IMR-90 (cell line): ENCODE measurements around the gene STX18. TPM values are rescaled to one million over a fixed set of nuclear protein-coding genes. Genes with fewer than 3 reads are reported as not detected.

Experiments used
- ATAC-seq: fragments of 200-7000 bp; cut with Tn5 transposase; 2 replicates; pipeline ENCODE4 v1.9.1; 2020; ENCODE audit warnings: low read depth, mild to moderate bottlenecking, moderate library complexity
- BruUV-seq: library from RNA; stranded (reverse); fragments of 400-500 nt; replicated peaks from 2 replicates; lab custom pipeline; 2021; lab: Mats Ljungman, UMichigan
- CTCF ChIA-PET: fragments of 300-600 bp; formaldehyde crosslinking; extraction: SDS; loops from one replicate; lab custom pipeline; 2021; ENCODE audit warnings: antibody characterized with exemption; lab: Yijun Ruan, JAX
- POLR2A ChIA-PET: fragments of 300-600 bp; sonication (Branson Sonifier 250); formaldehyde crosslinking; loops from one replicate; lab custom pipeline; 2022; ENCODE audit warnings: antibody characterized with exemption; ENCODE audit not compliant: unreplicated experiment; lab: Charles Lee
- DNase-seq: peaks from one replicate; pipeline ENCODE4 v3.0.0; 2013
- H2AFZ ChIP-seq: replicated peaks from 2 replicates; pipeline ENCODE3; 2013; ENCODE audit warnings: low read length, mild to moderate bottlenecking; ENCODE audit not compliant: poor library complexity
- H2AK5ac ChIP-seq: 2 replicates; pipeline ENCODE4 v1.6.1; 2013; ENCODE audit warnings: low read depth, low read length, inconsistent platforms
- H2AK9ac ChIP-seq: replicated peaks from 2 replicates; pipeline ENCODE3; 2013; ENCODE audit warnings: mild to moderate bottlenecking, low read depth, low read length, moderate library complexity; ENCODE audit not compliant: poor library complexity
- H2BK120ac ChIP-seq: 2 replicates; pipeline ENCODE4 v1.6.1; 2013; ENCODE audit warnings: low read depth, low read length, inconsistent platforms
- H2BK15ac ChIP-seq: 3 replicates; pipeline ENCODE4 v1.6.1; 2013; ENCODE audit warnings: low read depth, low read length, inconsistent platforms
- H2BK20ac ChIP-seq: 2 replicates; pipeline ENCODE4 v1.6.1; 2013; ENCODE audit warnings: low read depth, mild to moderate bottlenecking, inconsistent platforms, low read length, moderate library complexity
- H2BK5ac ChIP-seq: 2 replicates; pipeline ENCODE4 v1.6.1; 2013; ENCODE audit warnings: mild to moderate bottlenecking, low read depth, low read length, inconsistent platforms; ENCODE audit not compliant: poor library complexity, severe bottlenecking
- H3K14ac ChIP-seq: replicated peaks from 2 replicates; pipeline ENCODE4 v1.6.1; 2013; ENCODE audit warnings: low read depth, low read length, inconsistent platforms
- H3K18ac ChIP-seq: 2 replicates; pipeline ENCODE4 v1.6.1; 2013; ENCODE audit warnings: low read depth, low read length, control low read depth
- H3K23ac ChIP-seq: 2 replicates; pipeline ENCODE4 v1.6.1; 2013; ENCODE audit warnings: low read depth, low read length, inconsistent platforms
- H3K27ac ChIP-seq: 2 replicates; pipeline ENCODE4 v1.5.1; 2013; ENCODE audit warnings: mild to moderate bottlenecking, control low read depth, low read length; ENCODE audit not compliant: insufficient read depth
- H3K27me3 ChIP-seq: 2 replicates; pipeline ENCODE4 v1.6.1; 2013; ENCODE audit warnings: low read length; ENCODE audit not compliant: control insufficient read depth, insufficient read depth
- H3K36me3 ChIP-seq: 2 replicates; pipeline ENCODE4 v1.6.1; 2013; ENCODE audit warnings: low read length, mixed read lengths; ENCODE audit not compliant: control insufficient read depth, insufficient read depth
- H3K4ac ChIP-seq: 2 replicates; pipeline ENCODE4 v1.6.1; 2013; ENCODE audit warnings: low read depth, low read length, inconsistent platforms
- H3K4me1 ChIP-seq: 2 replicates; pipeline ENCODE4 v1.6.1; 2013; ENCODE audit warnings: low read length, mixed read lengths; ENCODE audit not compliant: control insufficient read depth, insufficient read depth
- H3K4me2 ChIP-seq: 2 replicates; pipeline ENCODE4 v1.6.1; 2013; ENCODE audit warnings: low read depth, mild to moderate bottlenecking, control low read depth, low read length, moderate library complexity
- H3K4me3 ChIP-seq: 2 replicates; pipeline ENCODE4 v1.5.1; 2013; ENCODE audit warnings: low read depth, mild to moderate bottlenecking, control low read depth, low read length, moderate library complexity; ENCODE audit not compliant: insufficient read depth
- H3K56ac ChIP-seq: 2 replicates; pipeline ENCODE4 v1.6.1; 2013; ENCODE audit warnings: low read length, inconsistent platforms; ENCODE audit not compliant: insufficient read depth; ENCODE audit errors: extremely low read depth
- H3K79me1 ChIP-seq, 2 experiments: 2 replicates each; pipeline ENCODE4 v1.6.1; 2013; ENCODE audit warnings: low read length in 2 of 2, inconsistent platforms in 1 of 2, low read depth in 1 of 2
- H3K9ac ChIP-seq: 2 replicates; pipeline ENCODE4 v1.6.1; 2013; ENCODE audit warnings: low read depth, low read length, control low read depth
- H3K9me1 ChIP-seq: 2 replicates; pipeline ENCODE4 v1.6.1; 2013; ENCODE audit warnings: low read length, inconsistent platforms; ENCODE audit not compliant: insufficient read depth
- H3K9me3 ChIP-seq: 2 replicates; pipeline ENCODE4 v1.6.1; 2013; ENCODE audit warnings: low read length; ENCODE audit not compliant: control insufficient read depth, insufficient read depth
- H4K20me1 ChIP-seq: 2 replicates; pipeline ENCODE4 v1.6.1; 2013; ENCODE audit warnings: low read length, inconsistent platforms; ENCODE audit not compliant: insufficient read depth
- H4K5ac ChIP-seq: 2 replicates; pipeline ENCODE4 v1.6.1; 2013; ENCODE audit warnings: mild to moderate bottlenecking, low read depth, low read length, control low read depth
- H4K8ac ChIP-seq, 2 experiments: 2 replicates each; pipeline ENCODE4 v1.6.1; 2013; ENCODE audit warnings: low read depth in 2 of 2, low read length in 2 of 2, control low read depth in 1 of 2, inconsistent platforms in 1 of 2
- H4K91ac ChIP-seq: 2 replicates; pipeline ENCODE4 v1.6.1; 2013; ENCODE audit warnings: low read depth, low read length, inconsistent platforms; ENCODE audit not compliant: insufficient read depth
- BHLHE40 ChIP-seq: fragments of 150-350 bp; IDR thresholded peaks from 2 replicates; pipeline ENCODE4 v1.6.1; 2016; ENCODE audit warnings: mild to moderate bottlenecking, low read depth, low read length
- CEBPB ChIP-seq: IDR thresholded peaks from 2 replicates; pipeline ENCODE4 v1.6.1; 2012; ENCODE audit warnings: low read depth, low read length, improper control_type of control experiment
- ELK1 ChIP-seq: fragments of 150-350 bp; IDR thresholded peaks from 2 replicates; pipeline ENCODE4 v1.6.1; 2016; ENCODE audit warnings: low read depth, mild to moderate bottlenecking, low read length, moderate library complexity, borderline replicate concordance
- MAFK ChIP-seq: IDR thresholded peaks from 2 replicates; pipeline ENCODE4 v1.6.1; 2012; ENCODE audit warnings: low read depth, low read length, improper control_type of control experiment
- MAZ ChIP-seq: IDR thresholded peaks from 2 replicates; pipeline ENCODE4 v1.6.1; 2012; ENCODE audit warnings: low read depth, mild to moderate bottlenecking, low read length, improper control_type of control experiment, moderate library complexity, borderline replicate concordance
- MXI1 ChIP-seq: IDR thresholded peaks from 2 replicates; pipeline ENCODE4 v1.6.1; 2012; ENCODE audit warnings: low read depth, mild to moderate bottlenecking, low read length, moderate library complexity, borderline replicate concordance
- NFE2L2 ChIP-seq: fragments of 150-350 bp; IDR thresholded peaks from 2 replicates; pipeline ENCODE4 v1.6.1; 2016; ENCODE audit warnings: low read depth, mild to moderate bottlenecking, low read length
- POLR2A ChIP-seq: IDR thresholded peaks from 2 replicates; pipeline ENCODE4 v1.6.1; 2012; ENCODE audit warnings: mild to moderate bottlenecking, low read depth, low read length
- RAD21 ChIP-seq: IDR thresholded peaks from 2 replicates; pipeline ENCODE4 v1.6.1; 2012; ENCODE audit warnings: low read length, improper control_type of control experiment
- RCOR1 ChIP-seq: IDR thresholded peaks from 2 replicates; pipeline ENCODE4 v1.6.1; 2012; ENCODE audit warnings: mild to moderate bottlenecking, low read length, improper control_type of control experiment; ENCODE audit not compliant: insufficient replicate concordance
- RFX5 ChIP-seq: IDR thresholded peaks from 2 replicates; pipeline ENCODE4 v1.8.0; 2012; ENCODE audit warnings: low read depth, mild to moderate bottlenecking, low read length, moderate library complexity
- SMC3 ChIP-seq: fragments of 150-350 bp; IDR thresholded peaks from 2 replicates; pipeline ENCODE4 v1.6.1; 2016; ENCODE audit warnings: low read depth, mild to moderate bottlenecking, antibody characterized with exemption, low read length, moderate library complexity
- WGBS, 2 experiments: methylation state at CpG; one replicate each; pipeline versions ENCODE4 v1.1.5 to v1.1.7; 2013; ENCODE audit warnings: missing lambda C conversion rate in 2 of 2; ENCODE audit not compliant: insufficient read length in 1 of 2; ENCODE audit errors: extremely low coverage in 2 of 2; 5-methylcytosine and 5-hydroxymethylcytosine counted together
- dilution Hi-C: fragments of 300-500 bp; cut with HindIII; formaldehyde crosslinking; loops from one replicate; pipeline ENCODE4 v1.14.3; 2018; ENCODE audit warnings: low sequenced_read_pairs; ENCODE audit not compliant: unreplicated experiment
- in situ Hi-C: fragments of 300-500 bp; cut with MboI; formaldehyde crosslinking; loops from 3 replicates; pipeline ENCODE4 v1.14.3; 2019; ENCODE audit warnings: low sequenced_read_pairs, inconsistent platforms, mixed read lengths
- intact Hi-C: fragments of 100-400 bp; cut with micrococcal nuclease; formaldehyde crosslinking; loops from 2 replicates; pipeline ENCODE4 v1.10.0; 2022
- polyA plus RNA-seq, 3 experiments: library from polyadenylated mRNA; depleted of rRNA; stranded (reverse); fragments of >200 nt; gene quantifications; 2 replicates each; pipeline ENCODE4 v1.2.3, GENCODE V29; 2012; ENCODE audit warnings: low replicate concordance in 1 of 3
- total RNA-seq: library from RNA; depleted of rRNA; stranded (reverse); fragments of >200 nt; gene quantifications from 2 replicates; pipeline ENCODE4 v1.2.3, GENCODE V29; 2012
- TF ChIP-seq, protein P1 (sequence below): conservative IDR thresholded peaks from 2 replicates; pipeline ENCODE4 v1.5.1; 2012; ENCODE audit warnings: mild to moderate bottlenecking, low read depth, low read length, improper control_type of control experiment
- TF ChIP-seq, protein P2 (sequence below): fragments of 150-350 bp; IDR thresholded peaks from 2 replicates; pipeline ENCODE4 v1.6.1; 2017; ENCODE audit warnings: mild to moderate bottlenecking, antibody characterized with exemption, low read length, low read depth

STX18 gene
- total and polyA plus RNA-seq, 2 of the 4 experiments (the other 2 are of a cell fraction) = 20.1 to 23.4 TPM

DNA sequence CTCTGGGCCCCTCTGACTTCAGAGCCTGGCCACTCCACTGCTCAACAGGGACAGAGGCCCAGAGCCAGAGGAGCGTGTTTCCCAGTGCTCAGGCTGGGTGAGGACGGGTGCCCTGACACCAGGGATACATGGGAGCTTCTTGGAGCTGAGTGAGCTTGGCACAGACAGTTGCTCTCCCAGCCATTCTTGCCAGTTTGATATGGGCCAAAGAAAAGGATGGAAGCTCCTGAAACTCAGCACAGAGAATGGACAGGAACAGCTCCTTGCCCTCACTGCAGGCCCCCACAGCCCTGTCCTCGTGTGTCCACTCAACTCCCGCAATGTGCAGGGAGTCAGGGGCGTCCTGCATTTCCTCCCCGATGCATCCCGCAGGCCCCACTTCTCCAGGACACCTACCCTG is 116.2 kb downstream of the STX18 start:
- H4K20me1 ChIP-seq = peaks cover 1% of the 10 kb centered on the region; the same call in 1 of the 2 replicates
- intact Hi-C loops = no loop called here

More for the DNA sequence above, 116.2 kb downstream of the STX18 start:
- ATAC-seq (no peak), DNase-seq (no peak)
- ChIA-PET POLR2A (no interaction called here), CTCF (no interaction called here)
- WGBS, 2 experiments = 94% methylated on average over 6 of the region's 7 CpGs; no CpG with 5 or more reads in 1 of the 2 experiments
- Histone ChIP-seq H3K9me1 (peaks cover 9% of the 10 kb centered on the region; the same call in 1 of the 2 replicates), H2AK9ac (no peak overlapping the region), H3K27me3 (no peaks in the 10 kb centered on the region), H3K4me3 (no peak overlapping the region), H3K79me1 (peaks cover 4% of the 10 kb centered on the region in 2 experiments; a peak in 1 of 4 replicates), H2AK5ac (no peak overlapping the region), H4K8ac (no peak overlapping the region), H2BK120ac (no peak overlapping the region), H2BK5ac (no peak overlapping the region), H3K36me3 (peaks cover 16% of the 10 kb centered on the region), H3K4me2 (no peak overlapping the region), H2AFZ (no peak overlapping the region), H3K23ac (no peak overlapping the region), H3K9me3 (no peaks in the 10 kb centered on the region), H3K18ac (no peak overlapping the region), H3K9ac (no peak overlapping the region), H3K27ac (no peak overlapping the region), H3K14ac (no peak overlapping the region), H3K4me1 (peaks cover 4% of the 10 kb centered on the region; the same call in 1 of the 2 replicates), H2BK15ac (no peak overlapping the region), H4K91ac (no peak overlapping the region), H3K56ac (no peak overlapping the region), H4K5ac (no peak overlapping the region), H3K4ac (no peak overlapping the region), H2BK20ac (no peak overlapping the region)
- no TSS peak for BruUV-seq
- no peak for TF ChIP-seq NFE2L2
- TF ChIP-seq RAD21 = no peak
- TF ChIP-seq SMC3 = no peak
- TF ChIP-seq BHLHE40 = no peak
- TF ChIP-seq MXI1 = no peak
- no peak for TF ChIP-seq POLR2A
- TF ChIP-seq MAFK = no peak
- no peak for TF ChIP-seq MAZ
- TF ChIP-seq, protein P1, sequence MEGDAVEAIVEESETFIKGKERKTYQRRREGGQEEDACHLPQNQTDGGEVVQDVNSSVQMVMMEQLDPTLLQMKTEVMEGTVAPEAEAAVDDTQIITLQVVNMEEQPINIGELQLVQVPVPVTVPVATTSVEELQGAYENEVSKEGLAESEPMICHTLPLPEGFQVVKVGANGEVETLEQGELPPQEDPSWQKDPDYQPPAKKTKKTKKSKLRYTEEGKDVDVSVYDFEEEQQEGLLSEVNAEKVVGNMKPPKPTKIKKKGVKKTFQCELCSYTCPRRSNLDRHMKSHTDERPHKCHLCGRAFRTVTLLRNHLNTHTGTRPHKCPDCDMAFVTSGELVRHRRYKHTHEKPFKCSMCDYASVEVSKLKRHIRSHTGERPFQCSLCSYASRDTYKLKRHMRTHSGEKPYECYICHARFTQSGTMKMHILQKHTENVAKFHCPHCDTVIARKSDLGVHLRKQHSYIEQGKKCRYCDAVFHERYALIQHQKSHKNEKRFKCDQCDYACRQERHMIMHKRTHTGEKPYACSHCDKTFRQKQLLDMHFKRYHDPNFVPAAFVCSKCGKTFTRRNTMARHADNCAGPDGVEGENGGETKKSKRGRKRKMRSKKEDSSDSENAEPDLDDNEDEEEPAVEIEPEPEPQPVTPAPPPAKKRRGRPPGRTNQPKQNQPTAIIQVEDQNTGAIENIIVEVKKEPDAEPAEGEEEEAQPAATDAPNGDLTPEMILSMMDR = no peak
- no peak for TF ChIP-seq ELK1
- TF ChIP-seq, protein P2, sequence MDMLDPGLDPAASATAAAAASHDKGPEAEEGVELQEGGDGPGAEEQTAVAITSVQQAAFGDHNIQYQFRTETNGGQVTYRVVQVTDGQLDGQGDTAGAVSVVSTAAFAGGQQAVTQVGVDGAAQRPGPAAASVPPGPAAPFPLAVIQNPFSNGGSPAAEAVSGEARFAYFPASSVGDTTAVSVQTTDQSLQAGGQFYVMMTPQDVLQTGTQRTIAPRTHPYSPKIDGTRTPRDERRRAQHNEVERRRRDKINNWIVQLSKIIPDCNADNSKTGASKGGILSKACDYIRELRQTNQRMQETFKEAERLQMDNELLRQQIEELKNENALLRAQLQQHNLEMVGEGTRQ = no peak
- TF ChIP-seq CEBPB = no peak
- no peak for TF ChIP-seq RCOR1
- TF ChIP-seq RFX5 = no peak
- in situ Hi-C loops (no loop called here), dilution Hi-C loops (no loop called here)
